Activated T-cell treated with anti-CD3 and anti-CD28 coated beads, Interleukin-2, amount 50 U/mL, for 72 hours (primary cell): ENCODE measurements around the gene LGALS12. TPM values are rescaled to one million over a fixed set of nuclear protein-coding genes. Genes with fewer than 3 reads are reported as not detected.

Source experiments
- ATAC-seq, 2 donors: fragments of 150-1000 bp; cut with Tn5 transposase; replicated peaks in 1 of 2; 2 replicates each; pipeline ENCODE4 v1.10.0; 2021; ENCODE audit warnings: moderate library complexity in 2 of 2, mild to moderate bottlenecking in 1 of 2
- DNase-seq, 2 donors: peaks; one replicate each; pipeline ENCODE4 v3.0.0; 2021 to 2022; ENCODE audit warnings: mixed read lengths in 1 of 2
- H3K27ac Mint-ChIP-seq: one replicate; pipeline ENCODE4 v1.8.0; 2022; ENCODE audit warnings: mild to moderate bottlenecking, moderate library complexity, mixed read lengths
- H3K27me3 Mint-ChIP-seq: one replicate; pipeline ENCODE4 v1.8.0; 2022; ENCODE audit warnings: low read depth, mixed read lengths
- H3K36me3 Mint-ChIP-seq, 2 donors: one replicate each; pipeline ENCODE4 v1.8.0; 2022; ENCODE audit warnings: mixed read lengths in 2 of 2, mild to moderate bottlenecking in 1 of 2; ENCODE audit not compliant: insufficient read depth in 2 of 2
- H3K4me1 Mint-ChIP-seq: one replicate; pipeline ENCODE4 v1.8.0; 2022; ENCODE audit warnings: low read depth, mixed read lengths
- H3K4me3 Mint-ChIP-seq, 2 donors: one replicate each; pipeline ENCODE4 v1.8.0; 2022; ENCODE audit warnings: mild to moderate bottlenecking in 2 of 2, mixed read lengths in 2 of 2, moderate library complexity in 2 of 2
- H3K9me3 Mint-ChIP-seq, 2 donors: one replicate each; pipeline ENCODE4 v1.8.0; 2022; ENCODE audit warnings: mixed read lengths in 2 of 2
- total RNA-seq, 2 donors: library from RNA; stranded (reverse); gene quantifications; one replicate each; pipeline ENCODE4 v1.2.3, GENCODE V29; 2022

Gene LGALS12
- total RNA-seq, result under 1 TPM; 0.37 to 0.38 TPM

DNA sequence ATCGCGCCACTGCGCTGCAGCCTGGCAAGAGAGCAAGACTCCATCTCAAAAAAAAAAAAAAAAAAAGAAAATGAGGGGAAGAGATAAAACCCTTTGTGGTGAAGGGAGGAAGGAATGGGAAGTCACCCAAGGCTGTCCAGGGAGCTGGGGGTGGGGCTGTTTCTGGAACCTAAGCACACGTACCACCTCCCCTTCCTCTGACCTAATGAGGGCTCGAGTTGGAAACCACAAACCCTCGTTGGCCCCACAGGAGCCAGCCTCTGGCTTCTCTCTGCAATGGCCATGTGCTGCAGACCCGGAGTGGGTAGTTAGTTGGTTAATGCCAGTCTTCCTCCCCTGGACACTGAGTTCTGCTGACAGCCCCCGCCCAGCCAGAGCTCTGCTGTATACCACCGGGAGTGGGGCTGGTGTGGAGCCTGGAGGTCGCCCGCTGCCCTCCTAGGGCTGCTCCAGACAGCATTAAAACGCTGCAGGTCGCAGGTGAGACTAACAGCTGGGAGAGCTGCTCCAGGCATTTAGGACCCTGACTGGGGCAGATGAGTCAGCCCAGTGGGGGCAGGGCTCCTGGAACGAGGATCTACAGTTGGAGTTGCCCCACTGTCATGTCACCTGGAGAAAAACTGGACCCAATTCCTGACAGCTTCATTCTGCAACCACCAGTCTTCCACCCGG is at the start of gene LGALS12:
LGALS12 (plus strand) TSS at position 228 of the 672 bp plus-strand sequence; CDS start at position 603, 375 bp downstream.
- peaks cover 18% of the 10 kb centered on the region for H3K4me1 Mint-ChIP-seq
- H3K27me3 Mint-ChIP-seq, result no peaks in the 10 kb centered on the region
- peaks cover 0 to 4% of the 10 kb centered on the region in 2 donors for H3K36me3 Mint-ChIP-seq
- peak within 1 kb of the TSS in 1 of 2 donors; percentile 15 for H3K4me3 Mint-ChIP-seq
- no peak for ATAC-seq
- DNase-seq, result no peak
- H3K9me3 Mint-ChIP-seq, result no peaks in the 10 kb centered on the region
- no peak within 1 kb of the TSS for H3K27ac Mint-ChIP-seq

- Mint-ChIP-seq H3K27me3 (peaks cover 12% of the 10 kb centered on the region), H3K4me3 (no peak overlapping the region), H3K4me1 (no peaks in the 10 kb centered on the region), H3K9me3 (no peaks in the 10 kb centered on the region), H3K27ac (no peak overlapping the region), H3K36me3 (no peaks in the 10 kb centered on the region)
- ATAC-seq (no peak), DNase-seq (no peak)
Observed at GRCh38 chr11:63459586-63459985, 46.3 kb upstream of the LGALS12 start.

DNA sequence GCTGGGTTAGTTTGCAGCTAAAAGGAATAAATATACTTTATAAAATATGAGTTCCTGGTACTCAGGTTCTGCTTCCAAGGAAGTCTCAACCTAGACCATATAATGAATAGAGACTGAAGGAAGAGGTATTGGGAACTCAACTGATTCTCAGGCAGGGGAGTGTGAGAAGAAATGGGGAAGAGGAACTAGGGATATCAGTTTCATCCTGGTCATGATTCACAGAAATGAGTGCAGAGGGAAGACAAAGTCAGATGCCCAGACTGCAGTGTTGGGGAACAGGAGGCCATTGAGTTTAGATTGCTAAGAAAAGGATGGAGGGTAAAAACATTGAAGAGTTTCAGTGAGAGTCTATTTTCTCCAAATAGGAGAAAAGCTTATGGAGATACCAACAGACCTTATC is 43.7 kb upstream of the LGALS12 start:
- Mint-ChIP-seq H3K9me3 (no peaks in the 10 kb centered on the region), H3K27ac (no peak overlapping the region), H3K27me3 (peaks cover 12% of the 10 kb centered on the region), H3K4me3 (no peak overlapping the region), H3K36me3 (no peaks in the 10 kb centered on the region), H3K4me1 (no peaks in the 10 kb centered on the region)
- no peak for ATAC-seq
- no peak for DNase-seq

- Mint-ChIP-seq H3K4me3 (no peak overlapping the region), H3K36me3 (peaks cover 3 to 7% of the 10 kb centered on the region in 2 donors), H3K9me3 (peaks cover 2 to 6% of the 10 kb centered on the region in 2 donors), H3K4me1 (no peaks in the 10 kb centered on the region), H3K27ac (no peak overlapping the region), H3K27me3 (peaks cover 5% of the 10 kb centered on the region)
- DNase-seq (no peak), ATAC-seq (no peak)
Observed at GRCh38 chr11:63470311-63470710, 35.6 kb upstream of the LGALS12 start.

DNA sequence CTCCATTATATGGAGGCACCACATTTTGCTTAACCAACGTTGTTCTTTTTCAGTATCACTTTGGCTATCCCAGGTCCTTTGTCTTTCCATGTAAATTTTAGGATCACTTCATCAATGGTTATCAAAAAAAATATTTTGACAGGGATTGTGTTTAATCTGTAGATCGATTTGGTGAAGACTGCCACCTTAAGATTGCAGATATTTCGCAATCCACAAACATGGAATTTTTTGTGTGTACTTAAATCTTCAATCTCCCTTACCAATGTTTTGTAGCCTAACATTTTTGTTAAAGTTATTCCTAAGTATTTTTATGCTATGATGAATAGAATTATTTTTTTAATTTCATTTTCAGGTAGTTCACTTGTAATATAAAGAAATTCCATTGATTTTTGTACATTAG is 33.5 kb upstream of the LGALS12 start:
- Mint-ChIP-seq H3K9me3 (peaks cover 5 to 15% of the 10 kb centered on the region in 2 donors), H3K27ac (no peak overlapping the region), H3K4me1 (no peaks in the 10 kb centered on the region), H3K4me3 (no peak overlapping the region), H3K27me3 (peaks cover 12% of the 10 kb centered on the region), H3K36me3 (peaks cover 10 to 14% of the 10 kb centered on the region in 2 donors)
- no peak for DNase-seq
- ATAC-seq, result no peak

DNA sequence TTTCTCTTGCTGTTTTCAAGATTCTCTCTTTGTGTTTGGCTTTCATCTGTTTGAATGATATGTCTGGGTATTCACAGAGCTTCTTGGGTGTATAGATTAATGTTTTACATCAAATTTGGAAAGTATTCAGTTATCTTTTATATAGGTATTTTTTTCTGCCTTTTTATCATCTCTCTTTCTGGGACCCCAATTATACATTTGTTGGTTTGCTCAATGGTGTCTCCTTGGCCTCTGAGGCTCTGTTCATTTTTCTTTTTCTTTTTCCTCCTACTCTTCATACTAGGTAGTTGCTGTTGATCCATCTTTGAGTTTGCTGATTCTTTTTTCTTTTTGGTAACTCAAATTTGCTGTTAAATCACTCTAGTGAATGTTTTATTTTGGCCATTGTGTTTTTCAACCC is 29.3 kb upstream of the LGALS12 start:
- ATAC-seq (no peak), DNase-seq (no peak)
- H3K27me3 Mint-ChIP-seq, result peaks cover 6% of the 10 kb centered on the region
- H3K4me1 Mint-ChIP-seq, result no peaks in the 10 kb centered on the region
- peaks cover 8 to 9% of the 10 kb centered on the region in 2 donors for H3K36me3 Mint-ChIP-seq
- H3K27ac Mint-ChIP-seq, result no peak overlapping the region
- H3K4me3 Mint-ChIP-seq, result no peak overlapping the region
- H3K9me3 Mint-ChIP-seq, result peaks cover 3 to 11% of the 10 kb centered on the region in 2 donors

- no peak overlapping the region for H3K27ac Mint-ChIP-seq
- peaks cover 9 to 10% of the 10 kb centered on the region in 2 donors for H3K36me3 Mint-ChIP-seq
- peaks cover 6 to 14% of the 10 kb centered on the region in 2 donors for H3K9me3 Mint-ChIP-seq
- H3K4me3 Mint-ChIP-seq, result no peak overlapping the region
- DNase-seq (peak; percentile 44 to 58), ATAC-seq (peak; percentile 65 to 66)
- no peaks in the 10 kb centered on the region for H3K4me1 Mint-ChIP-seq
- H3K27me3 Mint-ChIP-seq, result peaks cover 11% of the 10 kb centered on the region
Observed at GRCh38 chr11:63478896-63479295, 27.0 kb upstream of the LGALS12 start.

DNA sequence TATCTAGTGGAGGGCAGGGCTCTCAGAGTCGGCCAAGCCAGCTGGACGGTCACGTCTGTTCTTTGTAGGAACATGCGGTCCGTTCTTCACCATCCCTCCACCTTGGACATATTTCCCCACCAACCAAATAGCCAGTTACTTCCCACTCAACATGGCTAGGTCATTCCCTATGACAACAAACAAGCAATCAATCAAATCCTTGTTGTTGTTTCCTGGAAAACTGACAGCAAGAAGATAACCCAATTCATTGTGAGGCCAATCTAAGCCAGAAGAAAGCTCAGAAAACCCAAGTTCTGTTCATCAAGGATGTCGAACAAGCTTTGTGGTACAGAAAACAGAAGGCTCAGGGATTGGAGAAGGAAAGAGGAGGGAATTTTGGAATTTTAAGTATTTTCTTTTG is 25.8 kb upstream of the LGALS12 start:
- peaks cover 13% of the 10 kb centered on the region for H3K27me3 Mint-ChIP-seq
- H3K36me3 Mint-ChIP-seq, result peaks cover 14 to 19% of the 10 kb centered on the region in 2 donors

DNA sequence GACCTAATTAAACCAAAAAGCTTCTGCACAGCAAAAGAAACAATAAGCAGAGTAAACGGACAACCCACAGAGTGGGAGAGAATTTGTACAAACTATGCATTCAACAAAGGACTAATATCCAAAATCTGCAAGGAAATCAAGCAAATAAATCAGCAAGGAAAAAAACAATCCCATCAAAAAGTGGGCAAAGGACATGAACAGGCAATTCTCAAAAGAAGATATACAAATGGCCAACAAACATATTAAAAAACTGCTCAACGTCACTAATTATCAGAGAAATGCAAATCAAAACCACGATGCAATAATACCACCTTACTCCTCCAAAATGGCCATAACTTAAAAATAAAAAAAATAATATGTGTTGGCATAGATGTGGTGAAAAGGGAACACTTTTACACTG is 20.1 kb upstream of the LGALS12 start:
- no peak for ATAC-seq
- H3K27me3 Mint-ChIP-seq, result peaks cover 33% of the 10 kb centered on the region
- H3K9me3 Mint-ChIP-seq, result peaks cover 16% of the 10 kb centered on the region in 2 donors
- DNase-seq, result no peak
- H3K4me3 Mint-ChIP-seq, result no peak overlapping the region
- peaks cover 11 to 18% of the 10 kb centered on the region in 2 donors for H3K36me3 Mint-ChIP-seq
- no peaks in the 10 kb centered on the region for H3K4me1 Mint-ChIP-seq
- H3K27ac Mint-ChIP-seq, result no peak overlapping the region

More for the DNA sequence above, 25.8 kb upstream of the LGALS12 start:
- H3K4me3 Mint-ChIP-seq, result no peak overlapping the region
- no peak overlapping the region for H3K27ac Mint-ChIP-seq
- no peak for ATAC-seq
- peaks cover 14 to 19% of the 10 kb centered on the region in 2 donors for H3K9me3 Mint-ChIP-seq
- H3K4me1 Mint-ChIP-seq, result no peaks in the 10 kb centered on the region
- no peak for DNase-seq

DNA sequence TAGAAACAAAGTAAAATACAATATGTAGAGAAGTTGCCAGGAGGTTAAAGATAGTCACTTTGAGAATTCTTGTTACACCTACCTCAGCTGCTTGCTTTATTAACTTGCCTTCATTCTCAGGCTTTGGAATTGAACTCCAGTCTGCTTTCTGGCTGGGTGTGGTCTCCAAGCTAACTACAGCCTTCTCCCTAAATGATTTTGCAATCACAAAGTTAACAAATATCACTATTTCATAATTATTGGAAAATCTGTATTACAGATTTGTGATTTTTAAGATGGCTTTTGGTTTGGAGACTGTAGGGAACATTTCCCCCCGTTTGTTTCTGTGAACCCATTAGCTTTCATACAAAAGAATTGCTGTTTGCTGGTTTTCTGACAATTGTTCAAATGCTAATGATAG is 17.1 kb upstream of the LGALS12 start:
- DNase-seq, result no peak
- H3K27ac Mint-ChIP-seq, result no peak overlapping the region
- peaks cover 12 to 17% of the 10 kb centered on the region in 2 donors for H3K36me3 Mint-ChIP-seq
- H3K9me3 Mint-ChIP-seq, result peaks cover 12 to 15% of the 10 kb centered on the region in 2 donors
- no peak overlapping the region for H3K4me3 Mint-ChIP-seq
- no peak for ATAC-seq
- peaks cover 38% of the 10 kb centered on the region for H3K27me3 Mint-ChIP-seq
- H3K4me1 Mint-ChIP-seq, result peaks cover 16% of the 10 kb centered on the region

DNA sequence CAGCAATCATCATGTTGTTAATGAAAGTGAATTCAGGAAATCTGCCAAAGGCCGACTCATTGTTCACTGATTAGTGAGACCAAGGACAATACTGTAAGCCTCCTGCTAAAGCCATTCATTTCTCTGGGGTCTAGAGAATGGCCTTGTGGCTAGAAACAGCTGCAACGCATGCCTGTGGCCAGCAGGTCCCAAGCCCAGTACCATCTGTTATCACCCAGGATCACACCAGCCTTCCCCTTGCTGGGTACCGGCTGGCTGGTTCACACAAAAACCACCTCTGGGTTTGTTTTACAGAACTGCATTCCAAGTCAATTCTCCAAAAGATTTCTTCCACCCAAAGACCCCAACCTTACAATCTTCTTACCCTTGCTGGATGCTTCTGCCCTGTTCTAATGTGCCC is 16.0 kb upstream of the LGALS12 start:
- peaks cover 8% of the 10 kb centered on the region in 2 donors for H3K36me3 Mint-ChIP-seq
- peaks cover 16% of the 10 kb centered on the region for H3K4me1 Mint-ChIP-seq
- peaks cover 45% of the 10 kb centered on the region for H3K27me3 Mint-ChIP-seq
- peaks cover 5 to 7% of the 10 kb centered on the region in 2 donors for H3K9me3 Mint-ChIP-seq
- DNase-seq (no peak), ATAC-seq (no peak)
- peak overlapping the region; percentile 43 to 56 for H3K4me3 Mint-ChIP-seq
- H3K27ac Mint-ChIP-seq, result no peak overlapping the region

DNA sequence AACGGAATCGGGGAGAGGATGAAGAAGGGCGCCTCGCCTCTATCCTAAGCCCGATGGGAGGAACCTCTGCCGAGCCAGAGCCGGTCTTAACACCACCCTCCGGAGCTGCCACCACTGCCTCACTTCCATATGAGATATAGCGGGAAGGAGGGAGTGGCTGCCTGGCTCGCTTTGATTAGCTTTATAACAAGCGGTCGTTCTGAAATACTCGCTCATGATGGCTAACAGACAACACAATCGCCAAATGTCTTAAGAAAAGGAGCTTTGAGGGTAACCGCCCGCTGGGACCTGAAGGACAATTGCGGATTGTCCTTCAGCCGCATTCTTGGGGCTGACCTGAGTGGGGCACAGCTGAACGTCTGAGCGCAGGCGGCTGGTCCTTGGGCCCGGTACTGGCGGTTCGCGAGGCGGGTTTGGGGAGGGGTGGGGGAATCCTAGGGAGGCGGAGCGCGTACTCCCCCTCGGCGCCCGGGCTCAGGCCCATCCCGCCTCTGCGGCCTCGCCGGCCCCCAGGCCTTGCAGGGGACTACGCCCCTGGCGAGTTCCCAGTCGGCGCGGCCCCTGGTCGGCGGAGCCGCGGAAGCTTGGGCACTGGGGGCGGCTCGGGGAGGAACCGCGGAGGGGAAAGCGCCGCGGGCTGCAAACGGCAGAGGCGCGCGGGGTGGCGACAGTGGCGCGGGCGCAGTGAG is 15.2 kb upstream of the LGALS12 start, which contains the start of gene PLAAT5:
PLAAT5 (minus strand) TSS at position 617 of the 689 bp plus-strand sequence; CDS start at position 484, 133 bp downstream.
- Mint-ChIP-seq H3K27me3 (peaks cover 45% of the 10 kb centered on the region), H3K9me3 (peaks cover under 1 to 3% of the 10 kb centered on the region in 2 donors), H3K27ac (no peak within 1 kb of the TSS), H3K36me3 (peaks cover 0 to 4% of the 10 kb centered on the region in 2 donors), H3K4me1 (peaks cover 16% of the 10 kb centered on the region), H3K4me3 (peak within 1 kb of the TSS; percentile 83 to 91)
- ATAC-seq (peak; percentile 59 to 61), DNase-seq (peak; percentile 31 to 41)

DNA sequence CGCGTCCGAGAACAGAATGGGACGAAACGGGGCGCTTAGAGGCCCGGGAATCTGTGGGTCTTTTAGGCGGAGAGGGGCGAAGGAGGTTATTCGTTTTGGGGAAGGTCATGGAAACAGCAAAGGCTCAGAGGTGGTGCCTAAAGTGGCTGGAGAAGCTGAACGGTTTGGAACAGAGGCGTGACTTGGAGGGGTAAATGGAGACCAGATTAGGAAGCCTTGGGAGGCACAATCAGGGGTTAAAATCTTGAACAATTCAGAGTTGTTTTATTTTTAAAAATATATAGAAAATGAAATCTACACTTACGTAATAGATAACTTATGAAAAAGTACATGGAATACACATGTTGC is 14.7 kb upstream of the LGALS12 start:
- no peak for DNase-seq
- peaks cover 0 to 2% of the 10 kb centered on the region in 2 donors for H3K36me3 Mint-ChIP-seq
- peak; percentile 4 to 17 for ATAC-seq

More for the DNA sequence above, 14.7 kb upstream of the LGALS12 start:
- Mint-ChIP-seq H3K9me3 (no peaks in the 10 kb centered on the region), H3K4me1 (peaks cover 16% of the 10 kb centered on the region), H3K4me3 (peak overlapping the region; percentile 83 to 91), H3K27ac (no peak overlapping the region), H3K27me3 (peaks cover 45% of the 10 kb centered on the region)
